GM23248 (cell line): ENCODE data around the gene C9. TPM values are rescaled to one million over a fixed set of nuclear protein-coding genes. Genes with fewer than 3 reads are reported as not detected.
"Not testable (repeated sequence)": the region's sequence is repeated elsewhere in the genome, so short reads cannot be mapped to it uniquely, and the experiment has no call there.

Source experiments
- DNase-seq: peaks from one replicate; pipeline ENCODE4 v3.0.0-alpha.2; 2015
- H2AFZ ChIP-seq: fragments of 200-600 bp; sonication (generic); 2 replicates; pipeline ENCODE4 v1.6.1; 2016; ENCODE audit warnings: antibody characterized with exemption
- H3F3A ChIP-seq: fragments of 200-600 bp; sonication (generic); 2 replicates; pipeline ENCODE4 v1.6.1; 2016; ENCODE audit warnings: mild to moderate bottlenecking, antibody characterized with exemption, mixed run types; ENCODE audit not compliant: insufficient read depth
- H3K27ac ChIP-seq: fragments of 200-600 bp; sonication (generic); 2 replicates; pipeline ENCODE4 v1.5.1; 2016; ENCODE audit warnings: mild to moderate bottlenecking
- H3K27me3 ChIP-seq: fragments of 200-600 bp; sonication (generic); replicated peaks from 2 replicates; pipeline ENCODE4 v1.6.1; 2016; ENCODE audit warnings: mild to moderate bottlenecking; ENCODE audit not compliant: insufficient read depth
- H3K36me3 ChIP-seq: fragments of 200-600 bp; sonication (generic); 2 replicates; pipeline ENCODE4 v1.6.1; 2016; ENCODE audit warnings: low read depth, mild to moderate bottlenecking
- H3K4me1 ChIP-seq: fragments of 200-600 bp; sonication (generic); 2 replicates; pipeline ENCODE4 v1.6.1; 2016; ENCODE audit warnings: mild to moderate bottlenecking; ENCODE audit not compliant: insufficient read depth
- H3K4me2 ChIP-seq: fragments of 200-600 bp; sonication (generic); one replicate; pipeline ENCODE4 v1.6.1; 2016; ENCODE audit warnings: mild to moderate bottlenecking; ENCODE audit not compliant: unreplicated experiment
- H3K4me3 ChIP-seq: fragments of 200-600 bp; sonication (generic); 2 replicates; pipeline ENCODE4 v1.5.1; 2016; ENCODE audit warnings: mild to moderate bottlenecking
- H3K79me2 ChIP-seq: fragments of 200-600 bp; sonication (generic); 2 replicates; pipeline ENCODE4 v1.6.1; 2016; ENCODE audit warnings: mild to moderate bottlenecking; ENCODE audit not compliant: insufficient read depth
- H3K9ac ChIP-seq: fragments of 200-600 bp; sonication (generic); 2 replicates; pipeline ENCODE4 v1.6.1; 2016; ENCODE audit warnings: mild to moderate bottlenecking
- H3K9me2 ChIP-seq: fragments of 200-600 bp; sonication (generic); 2 replicates; pipeline ENCODE4 v1.6.1; 2016; ENCODE audit warnings: mixed run types, mild to moderate bottlenecking, moderate library complexity; ENCODE audit not compliant: insufficient read depth
- H3K9me3 ChIP-seq: fragments of 200-600 bp; sonication (generic); one replicate; pipeline ENCODE4 v1.6.1; 2017; ENCODE audit warnings: low read depth
- H4K20me1 ChIP-seq: fragments of 200-600 bp; sonication (generic); 2 replicates; pipeline ENCODE4 v1.6.0; 2016; ENCODE audit not compliant: insufficient read depth
- EZH2 ChIP-seq: fragments of 200-600 bp; sonication (generic); IDR thresholded peaks from 2 replicates; pipeline ENCODE4 v1.6.1; 2018; ENCODE audit warnings: antibody characterized with exemption, mild to moderate bottlenecking; ENCODE audit not compliant: insufficient read depth, poor library complexity, severe bottlenecking
- EZH2phosphoT487 ChIP-seq: fragments of 200-600 bp; sonication (generic); IDR thresholded peaks from 2 replicates; pipeline ENCODE4 v1.6.1; 2018; ENCODE audit warnings: antibody characterized with exemption, moderate library complexity, mild to moderate bottlenecking, low read depth; ENCODE audit not compliant: insufficient read depth
- WGBS, 2 experiments: methylation state at CpG; one replicate each; pipeline ENCODE4 v1.1.6; 2015 to 2017; ENCODE audit warnings: low lambda C conversion rate in 2 of 2, low coverage in 1 of 2; ENCODE audit errors: missing lambda C conversion rate in 2 of 2; 5-methylcytosine and 5-hydroxymethylcytosine counted together
- in situ Hi-C: fragments of 300-500 bp; cut with MboI; formaldehyde crosslinking; loops from 2 replicates; pipeline ENCODE4 v1.15.0; 2020
- polyA plus RNA-seq: library from polyadenylated mRNA; unstranded; fragments of >200 nt; fragmentation: Nextera tagmentation; extraction: Ambion mirVana; gene quantifications from 2 replicates; pipeline ENCODE4 v1.2.1, GENCODE V29; 2016
- total RNA-seq: library from RNA; depleted of rRNA; stranded (reverse); fragments of >200 nt; shearing (Covaris generic); gene quantifications from 2 replicates; pipeline ENCODE4 v1.2.3, GENCODE V29; 2014

C9 gene
- total and polyA plus RNA-seq, 2 experiments from 2014 or later = not detected

- H4K20me1 ChIP-seq = no peaks in the 10 kb centered on the region
- DNase-seq = no peak
- in situ Hi-C loops = loop anchor here (25.0 kb wide), 1 partner anchor 287 kb away; no protein-coding TSS in a partner anchor
- no peaks in the 10 kb centered on the region for H3K27me3 ChIP-seq
- H2AFZ ChIP-seq = peak overlapping the region; percentile 51
- no peak overlapping the region for H3K4me2 ChIP-seq
- H3K9me3 ChIP-seq = no peaks in the 10 kb centered on the region
- no peak overlapping the region for H3K4me3 ChIP-seq
- 71 to 81% methylated on average over 2 of the region's 2 CpGs for WGBS, 2 experiments
- H3K4me1 ChIP-seq = peaks cover 4% of the 10 kb centered on the region; the same call in 1 of the 2 replicates
- TF ChIP-seq EZH2 (no peak), EZH2phosphoT487 (no peak)
- no peak overlapping the region for H3K9ac ChIP-seq
- no peaks in the 10 kb centered on the region; the same call in 1 of the 2 replicates for H3F3A ChIP-seq
- H3K9me2 ChIP-seq = no peaks in the 10 kb centered on the region
- H3K27ac ChIP-seq = no peak overlapping the region
- H3K79me2 ChIP-seq = no peaks in the 10 kb centered on the region
- no peaks in the 10 kb centered on the region for H3K36me3 ChIP-seq
These were observed 89.8 kb downstream of the C9 start for GRCh38 chr5:39274398-39275085.

GRCh38 chr5:39273314-39273954 is 90.9 kb downstream of the C9 start:
- H3K4me2 ChIP-seq = no peak overlapping the region
- H3K9ac ChIP-seq = no peak overlapping the region
- in situ Hi-C loops = no loop called here
- H3K9me3 ChIP-seq = no peaks in the 10 kb centered on the region
- H3K79me2 ChIP-seq = no peaks in the 10 kb centered on the region
- H3F3A ChIP-seq = no peaks in the 10 kb centered on the region; the same call in 1 of the 2 replicates
- peak overlapping the region; percentile 36; the same call in 1 of the 2 replicates for H2AFZ ChIP-seq
- H4K20me1 ChIP-seq = no peaks in the 10 kb centered on the region
- DNase-seq = no peak
- H3K9me2 ChIP-seq = no peaks in the 10 kb centered on the region
- H3K4me1 ChIP-seq = peaks cover 4% of the 10 kb centered on the region; the same call in 1 of the 2 replicates
- TF ChIP-seq EZH2 = no peak
- no peak for TF ChIP-seq EZH2phosphoT487
- H3K36me3 ChIP-seq = no peaks in the 10 kb centered on the region
- no peaks in the 10 kb centered on the region for H3K27me3 ChIP-seq
- no peak overlapping the region for H3K4me3 ChIP-seq
- 95 to 99% methylated on average over 2 of the region's 2 CpGs for WGBS, 2 experiments
- no peak overlapping the region for H3K27ac ChIP-seq

DNA sequence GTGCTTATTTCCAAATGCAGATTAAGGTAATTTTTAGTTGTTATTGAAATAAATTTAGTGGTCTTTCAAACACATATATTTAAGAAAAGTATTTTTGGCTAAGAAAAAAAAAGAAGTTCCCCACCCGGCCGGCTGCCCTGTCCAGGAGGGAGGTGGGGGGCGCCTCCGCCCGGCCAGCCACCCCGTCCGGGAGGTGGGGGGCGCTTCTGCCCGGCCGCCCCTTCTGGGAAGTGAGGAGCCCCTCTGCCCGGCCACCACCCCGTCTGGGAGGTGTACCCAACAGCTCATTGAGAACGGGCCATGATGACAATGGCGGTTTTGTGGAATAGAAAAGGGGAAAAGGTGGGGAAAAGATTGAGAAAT is 91.4 kb downstream of the C9 start:
- H3K79me2 ChIP-seq, in situ Hi-C loops, H3K9me2 ChIP-seq, H2AFZ ChIP-seq, DNase-seq, H3K27ac ChIP-seq, H4K20me1 ChIP-seq, H3K4me3 ChIP-seq, H3K4me1 ChIP-seq, H3K4me2 ChIP-seq, H3K9ac ChIP-seq, H3K36me3 ChIP-seq, H3K27me3 ChIP-seq, H3F3A ChIP-seq, H3K9me3 ChIP-seq: not testable (repeated sequence)
- 86 to 93% methylated on average over 5 to 14 of the region's 14 CpGs for WGBS, 2 experiments

- Histone ChIP-seq H3K9me3 (no peaks in the 10 kb centered on the region), H3K4me1 (peaks cover 10% of the 10 kb centered on the region), H3K36me3 (no peaks in the 10 kb centered on the region), H3K27ac (no peak overlapping the region), H3K4me3 (no peak overlapping the region), H3K9ac (no peak overlapping the region), H3K4me2 (no peak overlapping the region), H2AFZ (no peak overlapping the region), H3K9me2 (no peaks in the 10 kb centered on the region), H3K27me3 (no peaks in the 10 kb centered on the region), H3K79me2 (no peaks in the 10 kb centered on the region), H3F3A (no peaks in the 10 kb centered on the region; the same call in 1 of the 2 replicates), H4K20me1 (no peaks in the 10 kb centered on the region)
- TF ChIP-seq EZH2 = no peak
- TF ChIP-seq EZH2phosphoT487 = no peak
- in situ Hi-C loops = no loop called here
- 64 to 75% methylated on average over 2 of the region's 2 CpGs for WGBS, 2 experiments
- DNase-seq = peak; percentile 23
These were observed 94.0 kb downstream of the C9 start for GRCh38 chr5:39270225-39270848.
